GM23338 (cell line): ENCODE measurements around the gene ITPRIPL2. TPM values are rescaled to one million over a fixed set of nuclear protein-coding genes. Genes with fewer than 3 reads are reported as not detected.

Experiments
- ATAC-seq: fragments of 200-7000 bp; cut with Tn5 transposase; 3 replicates; pipeline ENCODE4 v1.9.1; 2020
- DNase-seq: peaks from one replicate; pipeline ENCODE4 v3.0.0-alpha.2; 2015; ENCODE audit warnings: low spot score
- H2AFZ ChIP-seq: fragments of 200-600 bp; sonication (generic); 2 replicates; pipeline ENCODE4 v1.8.0; 2016; ENCODE audit warnings: antibody characterized with exemption, mild to moderate bottlenecking, moderate library complexity
- H3F3A ChIP-seq: fragments of 200-600 bp; sonication (generic); replicated peaks from 2 replicates; pipeline ENCODE4 v1.8.0; 2017; ENCODE audit warnings: antibody characterized with exemption, mixed run types, low read depth
- H3K27ac ChIP-seq: fragments of 200-600 bp; sonication (generic); 2 replicates; pipeline ENCODE4 v1.6.1; 2016; ENCODE audit warnings: low read depth
- H3K27me3 ChIP-seq: fragments of 200-600 bp; sonication (generic); 2 replicates; pipeline ENCODE4 v1.8.0; 2016; ENCODE audit warnings: mild to moderate bottlenecking, mixed run types, moderate library complexity; ENCODE audit not compliant: insufficient read depth
- H3K36me3 ChIP-seq: fragments of 200-600 bp; sonication (generic); 2 replicates; pipeline ENCODE4 v1.8.0; 2016; ENCODE audit warnings: mild to moderate bottlenecking; ENCODE audit not compliant: insufficient read depth
- H3K4me1 ChIP-seq: fragments of 200-600 bp; sonication (generic); 2 replicates; pipeline ENCODE4 v1.8.0; 2016; ENCODE audit warnings: mild to moderate bottlenecking, moderate library complexity; ENCODE audit not compliant: insufficient read depth
- H3K4me2 ChIP-seq: fragments of 200-600 bp; sonication (generic); 2 replicates; pipeline ENCODE4 v1.7.1; 2017; ENCODE audit warnings: mixed run types
- H3K4me3 ChIP-seq: fragments of 200-600 bp; sonication (generic); 2 replicates; pipeline ENCODE4 v1.6.1; 2016; ENCODE audit warnings: mixed run types
- H3K79me2 ChIP-seq: fragments of 200-600 bp; sonication (generic); replicated peaks from 2 replicates; pipeline ENCODE4 v1.8.0; 2017; ENCODE audit warnings: mild to moderate bottlenecking; ENCODE audit not compliant: insufficient read depth
- H3K9me2 ChIP-seq: fragments of 200-600 bp; sonication (generic); 2 replicates; pipeline ENCODE4 v1.8.0; 2017; ENCODE audit not compliant: insufficient read depth
- H4K20me1 ChIP-seq: fragments of 200-600 bp; sonication (generic); replicated peaks from 2 replicates; pipeline ENCODE4 v1.8.0; 2017; ENCODE audit warnings: mild to moderate bottlenecking; ENCODE audit not compliant: insufficient read depth
- H3K27ac Mint-ChIP-seq: 2 replicates; pipeline ENCODE4 v1.8.0; 2020; ENCODE audit warnings: inconsistent platforms, mild to moderate bottlenecking, moderate library complexity, mixed read lengths
- H3K27me3 Mint-ChIP-seq: 3 replicates; pipeline ENCODE4 v1.8.0; 2022; ENCODE audit warnings: low read depth, mild to moderate bottlenecking, moderate library complexity, mixed read lengths, inconsistent platforms; ENCODE audit not compliant: insufficient read depth, poor library complexity
- H3K36me3 Mint-ChIP-seq: 3 replicates; pipeline ENCODE4 v1.8.0; 2021; ENCODE audit warnings: low read depth, mild to moderate bottlenecking, inconsistent platforms, moderate library complexity, mixed read lengths
- H3K4me1 Mint-ChIP-seq: 3 replicates; pipeline ENCODE4 v1.8.0; 2020; ENCODE audit warnings: mild to moderate bottlenecking, inconsistent platforms, mixed read lengths
- H3K4me3 Mint-ChIP-seq: 3 replicates; pipeline ENCODE4 v1.8.0; 2021; ENCODE audit warnings: moderate library complexity, mild to moderate bottlenecking, inconsistent platforms, mixed read lengths
- H3K9me3 Mint-ChIP-seq: 3 replicates; pipeline ENCODE4 v1.8.0; 2020; ENCODE audit warnings: moderate library complexity, mild to moderate bottlenecking, inconsistent platforms, mixed read lengths
- CREB1 ChIP-seq: fragments of 250-450 bp; sonication (Bioruptor Pico); IDR thresholded peaks from 2 replicates; pipeline ENCODE4 v1.5.0; 2020; ENCODE audit warnings: low read depth, mild to moderate bottlenecking, moderate library complexity
- CTCF ChIP-seq, 2 experiments: fragments of 200-600 bp in 1 of 2; sonication (generic) in 1 of 2; conservative IDR thresholded peaks; 2 replicates each; pipeline versions ENCODE4 v1.5.1 to v1.6.1; 2016 to 2017; ENCODE audit warnings: antibody characterized with exemption in 2 of 2, low read depth in 2 of 2, mild to moderate bottlenecking in 2 of 2, moderate library complexity in 1 of 2
- ETS1 ChIP-seq: IDR thresholded peaks from 2 replicates; pipeline ENCODE4 v1.6.1; 2016; ENCODE audit warnings: antibody characterized with exemption
- EZH2 ChIP-seq: fragments of 200-600 bp; sonication (generic); IDR thresholded peaks from one replicate; pipeline ENCODE4 v1.8.0; 2017; ENCODE audit warnings: antibody characterized with exemption, mild to moderate bottlenecking, low read depth; ENCODE audit not compliant: unreplicated experiment
- EZH2phosphoT487 ChIP-seq: fragments of 200-600 bp; sonication (generic); IDR thresholded peaks from one replicate; pipeline ENCODE4 v1.8.1; 2018; ENCODE audit warnings: antibody characterized with exemption; ENCODE audit not compliant: unreplicated experiment
- JUNB ChIP-seq: IDR thresholded peaks from one replicate; pipeline ENCODE4 v1.6.1; 2016; ENCODE audit warnings: antibody characterized with exemption; ENCODE audit not compliant: unreplicated experiment
- NANOG ChIP-seq: IDR thresholded peaks from 2 replicates; pipeline ENCODE4 v1.6.1; 2016; ENCODE audit warnings: antibody characterized with exemption, borderline replicate concordance
- POLR2AphosphoS5 ChIP-seq: IDR thresholded peaks from 2 replicates; pipeline ENCODE4 v1.6.1; 2016; ENCODE audit warnings: antibody characterized with exemption, low read depth
- REST ChIP-seq: IDR thresholded peaks from one replicate; pipeline ENCODE4 v1.6.1; 2018; ENCODE audit warnings: antibody characterized with exemption; ENCODE audit not compliant: unreplicated experiment
- STAT1 ChIP-seq: IDR thresholded peaks from one replicate; pipeline ENCODE4 v1.6.1; 2016; ENCODE audit warnings: antibody characterized with exemption; ENCODE audit not compliant: unreplicated experiment
- ZNF114 ChIP-seq: fragments of 250-450 bp; sonication (Bioruptor Pico); IDR thresholded peaks from 2 replicates; pipeline ENCODE4 v1.5.0; 2020; ENCODE audit warnings: mild to moderate bottlenecking, moderate library complexity
- ZNF331 ChIP-seq: fragments of 250-450 bp; sonication (Bioruptor Pico); IDR thresholded peaks from 2 replicates; pipeline ENCODE4 v1.5.0; 2020; ENCODE audit warnings: low read depth, mild to moderate bottlenecking, moderate library complexity
- ZNF462 ChIP-seq: fragments of 250-450 bp; sonication (Bioruptor Pico); IDR thresholded peaks from 2 replicates; pipeline ENCODE4 v1.5.0; 2020; ENCODE audit warnings: mild to moderate bottlenecking, moderate library complexity
- polyA plus RNA-seq: library from polyadenylated mRNA; unstranded; fragments of >200 nt; fragmentation: Nextera tagmentation; extraction: Ambion mirVana; gene quantifications from 2 replicates; pipeline ENCODE4 v1.2.1, GENCODE V29; 2016
- total RNA-seq: library from RNA; depleted of rRNA; stranded (reverse); fragments of >200 nt; shearing (Covaris generic); gene quantifications from 2 replicates; pipeline ENCODE4 v1.2.3, GENCODE V29; 2014

Gene ITPRIPL2
- total and polyA plus RNA-seq, 2 experiments from 2014 or later, result 0.94 to 8.3 TPM

GRCh38 chr16:19140396-19140795 lies 26.6 kb downstream of the ITPRIPL2 start:
- Mint-ChIP-seq H3K4me1 (peaks cover 15% of the 10 kb centered on the region), H3K9me3 (no peaks in the 10 kb centered on the region), H3K36me3 (no peaks in the 10 kb centered on the region), H3K27ac (no peak overlapping the region), H3K4me3 (no peak overlapping the region), H3K27me3 (peaks cover 5% of the 10 kb centered on the region)
- TF ChIP-seq STAT1 (no peak), ZNF331 (CRISPR knock-in tag) (no peak), POLR2AphosphoS5 (no peak), EZH2 (no peak), ETS1 (no peak), CTCF (conservative IDR thresholded peaks at IDR 0.05; ENCODE audit: low read depth in 2 of 2) (no peak), REST (no peak), JUNB (no peak), EZH2phosphoT487 (no peak), ZNF462 (CRISPR knock-in tag) (no peak), CREB1 (no peak), NANOG (no peak), ZNF114 (CRISPR knock-in tag) (no peak)
- no peaks in the 10 kb centered on the region for H3K79me2 ChIP-seq
- 0 out of 2 replicates have a peak, but pooled peaks cover 6% of the 10 kb centered on the region for H3K4me1 ChIP-seq
- H2AFZ ChIP-seq, result no peak overlapping the region
- no peaks in the 10 kb centered on the region for H3K27me3 ChIP-seq
- no peak overlapping the region for H3K27ac ChIP-seq
- ATAC-seq, result no peak
- H3F3A ChIP-seq, result no peaks in the 10 kb centered on the region
- no peak for DNase-seq
- H3K4me3 ChIP-seq, result no peak overlapping the region
- no peaks in the 10 kb centered on the region for H4K20me1 ChIP-seq
- no peaks in the 10 kb centered on the region for H3K9me2 ChIP-seq
- no peaks in the 10 kb centered on the region for H3K36me3 ChIP-seq
- H3K4me2 ChIP-seq, result no peak overlapping the region
